HG03097 (cell line): Measurements from ENCODE around the gene CTAG1A.
"Not testable (repeated sequence)": the region's sequence is repeated elsewhere in the genome, so short reads cannot be mapped to it uniquely, and the experiment has no call there.

Experiments
- ATAC-seq: cut with Tn5 transposase; IDR thresholded peaks from one replicate; pipeline ENCODE4 v1.9.1; 2021; ENCODE audit not compliant: unreplicated experiment, low FRiP score

The CTAG1A gene

GRCh38 chrX:154608823-154609222, 23.9 kb downstream of the CTAG1A start:
- not testable (repeated sequence) for ATAC-seq

- ATAC-seq: not testable (repeated sequence)
Measured at GRCh38 chrX:154611146-154611545, 26.2 kb downstream of the CTAG1A start.

- ATAC-seq: not testable (repeated sequence)
Measured at GRCh38 chrX:154613586-154613985, 28.7 kb downstream of the CTAG1A start.

GRCh38 chrX:154619182-154619581, 34.2 kb downstream of the CTAG1A start, which contains the start of gene CTAG1B:
Gene CTAG1B (minus strand): TSS chrX:154619282. CDS start chrX:154619218, 64 bp downstream.
- ATAC-seq: not testable (repeated sequence)

- ATAC-seq: not testable (repeated sequence)
Measured at GRCh38 chrX:154620767-154621414, 36.0 kb downstream of the CTAG1A start.

- ATAC-seq: not testable (repeated sequence)
Measured at GRCh38 chrX:154628960-154629359, 44.0 kb downstream of the CTAG1A start.

GRCh38 chrX:154630949-154631348, 46.0 kb downstream of the CTAG1A start:
- not testable (repeated sequence) for ATAC-seq

- ATAC-seq: not testable (repeated sequence)
Measured at GRCh38 chrX:154633661-154634060, 48.7 kb downstream of the CTAG1A start.
